ENCODE measurements around the gene TNFRSF4.

DNA sequence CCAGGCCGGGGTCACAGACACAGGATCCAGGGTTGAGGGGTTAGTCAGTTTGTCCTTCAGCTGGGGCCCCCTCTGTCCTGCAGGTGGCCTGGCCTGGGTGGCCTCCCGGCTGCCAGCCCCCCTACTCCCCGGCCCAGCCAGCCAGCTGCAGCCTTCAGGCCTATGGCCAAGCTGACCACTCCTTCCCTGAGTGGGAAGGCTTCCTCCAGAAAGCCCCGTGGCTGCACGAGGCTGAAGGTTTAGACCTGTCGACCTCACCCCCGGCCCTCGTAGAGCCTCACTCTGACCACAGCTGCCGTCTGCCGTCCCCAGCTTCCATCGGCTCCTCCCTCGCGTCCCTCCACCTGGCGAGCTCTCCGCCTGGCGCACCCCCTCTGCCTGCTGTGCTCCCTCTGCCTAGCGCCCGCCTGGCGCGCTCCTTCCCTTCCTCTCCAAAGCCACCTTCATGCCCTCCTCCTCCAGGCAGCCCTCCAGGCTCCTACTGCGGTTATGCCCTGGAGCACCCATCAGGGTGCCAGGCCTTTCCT is 30.7 kb downstream of the TNFRSF4 start:
- TF ChIP-seq, protein P1, sequence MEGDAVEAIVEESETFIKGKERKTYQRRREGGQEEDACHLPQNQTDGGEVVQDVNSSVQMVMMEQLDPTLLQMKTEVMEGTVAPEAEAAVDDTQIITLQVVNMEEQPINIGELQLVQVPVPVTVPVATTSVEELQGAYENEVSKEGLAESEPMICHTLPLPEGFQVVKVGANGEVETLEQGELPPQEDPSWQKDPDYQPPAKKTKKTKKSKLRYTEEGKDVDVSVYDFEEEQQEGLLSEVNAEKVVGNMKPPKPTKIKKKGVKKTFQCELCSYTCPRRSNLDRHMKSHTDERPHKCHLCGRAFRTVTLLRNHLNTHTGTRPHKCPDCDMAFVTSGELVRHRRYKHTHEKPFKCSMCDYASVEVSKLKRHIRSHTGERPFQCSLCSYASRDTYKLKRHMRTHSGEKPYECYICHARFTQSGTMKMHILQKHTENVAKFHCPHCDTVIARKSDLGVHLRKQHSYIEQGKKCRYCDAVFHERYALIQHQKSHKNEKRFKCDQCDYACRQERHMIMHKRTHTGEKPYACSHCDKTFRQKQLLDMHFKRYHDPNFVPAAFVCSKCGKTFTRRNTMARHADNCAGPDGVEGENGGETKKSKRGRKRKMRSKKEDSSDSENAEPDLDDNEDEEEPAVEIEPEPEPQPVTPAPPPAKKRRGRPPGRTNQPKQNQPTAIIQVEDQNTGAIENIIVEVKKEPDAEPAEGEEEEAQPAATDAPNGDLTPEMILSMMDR (conservative IDR thresholded peaks at IDR 0.05 in 1 of 2, IDR thresholded peaks at IDR 0.05 in 1 of 2; ENCODE audit: low read depth in 1 of 2, low read length in 2 of 2), result no peak
- no peak for TF ChIP-seq EZH2 (IDR thresholded peaks at IDR 0.05; ENCODE audit: low read length, missing control alignments)

All from fibroblast of lung (primary cell).